Upper lobe of left lung (tissue), 6 donors: ENCODE measurements around the gene METTL23. TPM values are rescaled to one million over a fixed set of nuclear protein-coding genes. Genes with fewer than 3 reads are reported as not detected.
A peak's percentile ranks its signal among the peaks of the same experiment; 100 is the strongest.

Source experiments
- ATAC-seq, 2 donors: fragments of 200-7000 bp; cut with Tn5 transposase; one replicate each; pipeline ENCODE4 v1.9.1; 2022; ENCODE audit warnings: mild to moderate bottlenecking in 2 of 2, moderate library complexity in 2 of 2; ENCODE audit not compliant: low FRiP score in 2 of 2
- DNase-seq, 2 donors: peaks; one replicate each; pipeline ENCODE4 v3.0.0-alpha.2; 2019 to 2020
- H3K27ac ChIP-seq, 4 donors: fragments of 200-600 bp; sonication (generic); one replicate each; pipeline ENCODE4 v1.5.1; 2016 to 2019
- H3K27me3 ChIP-seq, 4 donors: fragments of 200-600 bp; sonication (generic); one replicate each; pipeline ENCODE4 v1.5.1; 2017 to 2019
- H3K36me3 ChIP-seq, 4 donors: fragments of 200-600 bp; sonication (generic); one replicate each; pipeline ENCODE4 v1.5.1; 2016 to 2019
- H3K4me1 ChIP-seq, 4 donors: fragments of 200-600 bp; sonication (generic); one replicate each; pipeline ENCODE4 v1.5.1; 2018 to 2019
- H3K4me3 ChIP-seq, 4 donors: fragments of 200-600 bp; sonication (generic); one replicate each; pipeline ENCODE4 v1.5.1; 2017 to 2019; ENCODE audit warnings: mild to moderate bottlenecking in 2 of 4, moderate library complexity in 1 of 4
- H3K9me3 ChIP-seq, 4 donors: fragments of 200-600 bp; sonication (generic); one replicate each; pipeline ENCODE4 v1.5.1; 2018 to 2019
- CTCF ChIP-seq, 6 experiments: fragments of 450-650 bp in 4 of 6; fragments of 200-600 bp in 2 of 6; sonication (generic) in 2 of 6; IDR thresholded peaks; one replicate each; pipeline ENCODE4 v1.5.1; 2016 to 2019; ENCODE audit warnings: antibody characterized with exemption in 6 of 6
- EP300 ChIP-seq, 4 donors: sonication (generic); formaldehyde crosslinking; IDR thresholded peaks; one replicate each; pipeline ENCODE4 v1.5.1; 2017; ENCODE audit warnings: antibody characterized with exemption in 4 of 4, control low read depth in 2 of 4
- POLR2A ChIP-seq, 4 donors: fragments of 450-650 bp; IDR thresholded peaks; one replicate each; pipeline ENCODE4 v1.5.1; 2016 to 2017; ENCODE audit warnings: antibody characterized with exemption in 4 of 4, mild to moderate bottlenecking in 2 of 4
- POLR2AphosphoS5 ChIP-seq, 2 donors: sonication (generic); formaldehyde crosslinking; IDR thresholded peaks; one replicate each; pipeline ENCODE4 v1.5.1; 2017; ENCODE audit warnings: antibody characterized with exemption in 2 of 2
- WGBS, 2 donors: methylation state at CpG; one replicate each; pipeline ENCODE4 v1.1.5; 2017 to 2018; 5-methylcytosine and 5-hydroxymethylcytosine counted together
- total RNA-seq, 6 donors: library from RNA; depleted of rRNA in 4 of 6; stranded (reverse); fragments of >200 nt in 4 of 6; gene quantifications; one replicate each; pipeline versions ENCODE4 v1.1.0 to v1.2.1, GENCODE V29; 2016 to 2021
- donor health status: DM: no; HTN: no; CAD: no; lungs with moderate emphysema.
- donor health status: DM: no; HTN: yes; CAD: no; lungs with severe emphysema.

METTL23 gene
- total RNA-seq, 6 donors from 2014 or later: 13.6 to 38.9 (median 28.3) TPM

- Histone ChIP-seq H3K36me3 (peaks cover 0 to 56% (median 13%) of the 10 kb centered on the region in 4 donors), H3K27me3 (no peaks in the 10 kb centered on the region), H3K4me3 (no peak overlapping the region), H3K9me3 (no peaks in the 10 kb centered on the region), H3K27ac (peak overlapping the region in 2 of 4 donors; percentile 21 to 27), H3K4me1 (peaks cover 0 to 5% (median 0%) of the 10 kb centered on the region in 4 donors)
- 73 to 76% methylated on average over 15 to 16 of the region's 16 CpGs for WGBS, 2 donors
- DNase-seq (peak in 1 of 2 donors; percentile 75), ATAC-seq (peak in 1 of 2 donors; percentile 66)
- TF ChIP-seq POLR2A (IDR thresholded peaks at IDR 0.05) (no peak), EP300 (IDR thresholded peaks at IDR 0.05) (no peak), POLR2AphosphoS5 (IDR thresholded peaks at IDR 0.05) (no peak), CTCF (IDR thresholded peaks at IDR 0.05) (peak; percentile 68 to 80 (median 72))
These were observed 45.2 kb upstream of the METTL23 start for GRCh38 chr17:76681222-76682137.

DNA sequence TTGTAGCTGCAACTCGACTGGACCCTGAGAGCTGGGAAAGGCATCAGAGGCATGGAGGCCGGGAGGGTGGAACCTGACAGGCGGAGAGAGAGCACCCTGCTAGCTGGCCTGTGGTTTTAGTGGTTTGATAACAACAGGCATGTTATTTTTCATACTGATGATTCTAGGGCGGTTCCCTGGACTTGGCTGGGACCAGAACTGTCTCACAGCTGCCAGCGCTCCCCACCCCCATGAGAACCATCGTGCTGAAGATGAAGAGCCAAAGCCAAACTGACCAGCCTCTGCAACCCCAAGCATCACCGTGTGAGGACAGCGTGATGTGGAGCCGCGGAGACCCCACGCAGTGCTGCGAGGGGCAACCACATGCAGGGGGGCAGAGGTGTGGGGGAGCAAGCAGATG, 44.3 kb upstream of the METTL23 start:
- Histone ChIP-seq H3K27ac (no peak overlapping the region), H3K9me3 (no peaks in the 10 kb centered on the region), H3K27me3 (no peaks in the 10 kb centered on the region), H3K4me3 (no peak overlapping the region), H3K4me1 (peaks cover 0 to 8% (median 1%) of the 10 kb centered on the region in 4 donors), H3K36me3 (peaks cover 0 to 55% (median 9%) of the 10 kb centered on the region in 4 donors)
- no peak for DNase-seq
- TF ChIP-seq POLR2AphosphoS5 (IDR thresholded peaks at IDR 0.05) (no peak), POLR2A (IDR thresholded peaks at IDR 0.05) (no peak), EP300 (IDR thresholded peaks at IDR 0.05) (no peak), CTCF (IDR thresholded peaks at IDR 0.05) (no peak)
- 85 to 90% methylated on average over 12 of the region's 12 CpGs for WGBS, 2 donors
- ATAC-seq: peak in 1 of 2 donors; percentile 76

DNA sequence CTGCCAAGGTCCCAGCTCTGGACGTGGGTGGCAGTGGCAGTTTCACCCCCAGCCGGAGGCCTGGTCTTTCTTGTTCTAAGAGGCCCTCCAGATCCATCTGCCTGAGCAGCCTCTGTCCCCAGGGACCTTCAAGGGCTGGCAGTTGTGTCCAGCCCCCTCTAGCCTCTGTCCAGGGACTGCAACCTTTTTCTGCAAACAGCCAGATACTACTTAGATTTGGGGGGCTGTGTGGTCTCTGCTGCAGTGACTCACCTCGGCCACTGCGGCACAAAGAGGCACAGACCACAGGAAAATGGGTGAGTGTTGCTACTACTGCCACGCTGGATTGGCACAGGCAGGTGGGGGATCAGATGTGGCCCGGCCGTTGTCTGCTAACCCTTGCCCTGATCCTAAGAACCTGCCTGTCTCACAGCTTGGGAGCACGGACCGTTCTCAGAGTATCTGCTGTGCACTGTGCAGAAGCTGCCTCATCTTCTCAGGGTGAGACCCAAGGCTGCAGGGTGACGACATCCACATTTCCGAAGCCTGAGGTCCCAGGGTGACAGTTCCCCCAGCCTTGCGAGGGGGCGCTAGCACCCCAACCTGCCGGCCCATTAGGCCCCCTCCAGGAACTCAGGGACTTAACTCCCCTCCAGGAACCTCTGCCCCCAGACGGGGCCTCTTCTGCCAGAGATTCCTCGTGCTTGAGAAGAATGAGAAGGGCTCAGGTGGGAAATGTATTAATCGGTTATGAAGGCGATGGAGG, 43.5 kb upstream of the METTL23 start:
- Histone ChIP-seq H3K27ac (no peak overlapping the region), H3K36me3 (peaks cover 0 to 57% (median 7%) of the 10 kb centered on the region in 4 donors), H3K9me3 (no peaks in the 10 kb centered on the region), H3K4me3 (no peak overlapping the region), H3K27me3 (no peaks in the 10 kb centered on the region), H3K4me1 (peaks cover 4 to 15% (median 9%) of the 10 kb centered on the region in 4 donors)
- DNase-seq (no peak), ATAC-seq (no peak)
- TF ChIP-seq EP300 (IDR thresholded peaks at IDR 0.05): no peak
- no peak for TF ChIP-seq CTCF (IDR thresholded peaks at IDR 0.05)
- TF ChIP-seq POLR2AphosphoS5 (IDR thresholded peaks at IDR 0.05): no peak
- no peak for TF ChIP-seq POLR2A (IDR thresholded peaks at IDR 0.05)
- 78 to 83% methylated on average over 18 of the region's 18 CpGs for WGBS, 2 donors

- no peak overlapping the region for H3K27ac ChIP-seq
- DNase-seq (no peak), ATAC-seq (no peak)
- H3K36me3 ChIP-seq: peaks cover 0 to 53% (median 7%) of the 10 kb centered on the region in 4 donors
- H3K4me1 ChIP-seq: peaks cover 7 to 25% (median 14%) of the 10 kb centered on the region in 4 donors
- 88 to 93% methylated on average over 13 to 24 of the region's 25 CpGs for WGBS, 2 donors
- no peaks in the 10 kb centered on the region for H3K9me3 ChIP-seq
- no peak overlapping the region for H3K4me3 ChIP-seq
- H3K27me3 ChIP-seq: no peaks in the 10 kb centered on the region
- TF ChIP-seq POLR2A (IDR thresholded peaks at IDR 0.05): no peak
- TF ChIP-seq EP300 (IDR thresholded peaks at IDR 0.05): no peak
- no peak for TF ChIP-seq CTCF (IDR thresholded peaks at IDR 0.05)
- TF ChIP-seq POLR2AphosphoS5 (IDR thresholded peaks at IDR 0.05): no peak
These were observed 42.5 kb upstream of the METTL23 start for GRCh38 chr17:76683921-76684745.
